Measurements from ENCODE around the gene ZNRF3.

DNA sequence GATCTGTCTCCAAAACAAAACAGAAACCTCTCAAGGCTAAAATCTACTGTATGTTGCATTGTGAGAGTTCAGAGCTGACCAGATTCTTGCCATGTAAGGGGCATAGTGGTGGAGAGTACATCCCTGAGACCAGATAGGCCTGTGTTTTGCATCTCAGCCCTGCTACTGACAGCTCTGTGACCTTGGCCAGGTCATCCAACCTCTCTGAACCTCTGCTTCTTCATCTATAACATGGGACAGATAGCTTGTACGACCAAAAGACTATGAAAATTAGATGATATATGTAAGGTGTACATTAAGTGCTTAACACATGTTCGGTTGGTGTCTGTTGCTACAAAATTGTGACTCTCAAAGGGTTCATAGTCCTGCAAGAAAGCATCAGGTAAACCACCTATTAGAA lies 22.9 kb downstream of the ZNRF3 start:
- no peak for TF ChIP-seq CTCF (IDR thresholded peaks at IDR 0.05; ENCODE audit: insufficient read depth, low read length, poor library complexity, severe bottlenecking)
- TF ChIP-seq EZH2phosphoT487 (conservative IDR thresholded peaks at IDR 0.05; ENCODE audit: low read length): no peak

All from SU-DHL-6 (cell line).